Spleen (tissue), 11 donors: ENCODE data around the gene ESRRB. TPM values are rescaled to one million over a fixed set of nuclear protein-coding genes. Genes with fewer than 3 reads are reported as not detected.
"Not testable (repeated sequence)": the region's sequence is repeated elsewhere in the genome, so short reads cannot be mapped to it uniquely, and the experiment has no call there.

Experiments used
- DNase-seq: peaks from one replicate; pipeline ENCODE4 v3.0.0-alpha.2; 2020
- H3K27ac ChIP-seq, 8 donors: fragments of 200-600 bp; sonication (generic) in 7 of 8; 1 replicate in 4 of 8; 2 replicates in 4 of 8; pipeline versions ENCODE4 v1.5.0 to v1.8.0; 2016 to 2021; ENCODE audit warnings: inconsistent platforms in 4 of 8, mild to moderate bottlenecking in 4 of 8, moderate library complexity in 1 of 8
- H3K27me3 ChIP-seq, 7 donors: fragments of 200-600 bp; sonication (generic) in 6 of 7; replicated peaks in 1 of 7; 1 replicate in 4 of 7; 2 replicates in 3 of 7; pipeline versions ENCODE4 v1.5.0 to v1.8.0; 2016 to 2021; ENCODE audit warnings: inconsistent platforms in 3 of 7, mild to moderate bottlenecking in 1 of 7
- H3K36me3 ChIP-seq, 6 donors: fragments of 200-600 bp; sonication (generic) in 5 of 6; 1 replicate in 4 of 6; 2 replicates in 2 of 6; pipeline versions ENCODE4 v1.5.0 to v1.8.0; 2016 to 2021; ENCODE audit warnings: inconsistent platforms in 2 of 6
- H3K4me1 ChIP-seq, 6 donors: fragments of 200-600 bp; sonication (generic) in 5 of 6; 1 replicate in 3 of 6; 2 replicates in 3 of 6; pipeline versions ENCODE4 v1.5.0 to v1.8.0; 2016 to 2021; ENCODE audit warnings: inconsistent platforms in 3 of 6
- H3K4me3 ChIP-seq, 8 donors: fragments of 200-600 bp; sonication (generic) in 7 of 8; 1 replicate in 4 of 8; 2 replicates in 4 of 8; pipeline versions ENCODE4 v1.5.0 to v1.8.0; 2016 to 2021; ENCODE audit warnings: inconsistent platforms in 4 of 8, mild to moderate bottlenecking in 4 of 8, moderate library complexity in 2 of 8
- H3K9me3 ChIP-seq, 8 donors: fragments of 200-600 bp; sonication (generic) in 7 of 8; 1 replicate in 4 of 8; 2 replicates in 4 of 8; pipeline versions ENCODE4 v1.5.0 to v1.8.0; 2016 to 2021; ENCODE audit warnings: inconsistent platforms in 4 of 8
- CTCF ChIP-seq, 11 experiments: fragments of 200-600 bp in 7 of 11; fragments of 450-650 bp in 4 of 11; sonication (generic) in 4 of 11; IDR thresholded peaks in 8 of 11; conservative IDR thresholded peaks in 3 of 11; 1 replicate in 7 of 11; 2 replicates in 4 of 11; pipeline versions ENCODE4 v1.4.0 to v1.8.0; 2016 to 2021; ENCODE audit warnings: antibody characterized with exemption in 11 of 11, inconsistent platforms in 4 of 11, mild to moderate bottlenecking in 1 of 11
- POLR2A ChIP-seq, 3 donors: fragments of 450-650 bp; IDR thresholded peaks; one replicate each; pipeline ENCODE4 v1.5.1; 2017; ENCODE audit warnings: antibody characterized with exemption in 3 of 3, mild to moderate bottlenecking in 1 of 3
- POLR2AphosphoS5 ChIP-seq, 3 donors: sonication (generic); formaldehyde crosslinking; IDR thresholded peaks; one replicate each; pipeline ENCODE4 v1.5.1; 2017; ENCODE audit warnings: antibody characterized with exemption in 3 of 3
- WGBS, 5 donors: extraction: QIAGEN DNeasy Blood & Tissue Kit in 3 of 5; methylation state at CpG; one replicate each; pipeline versions ENCODE4 v1.1.5 to v1.1.7; 2013 to 2018; 5-methylcytosine and 5-hydroxymethylcytosine counted together
- intact Hi-C: fragments of 100-400 bp; cut with DNase I; formaldehyde crosslinking; loops from one replicate; pipeline ENCODE4 v1.15.0; 2023; ENCODE audit warnings: low total_unique reads
- polyA plus RNA-seq, 3 donors: library from polyadenylated mRNA; stranded (reverse); fragments of 200-250 nt; gene quantifications; one replicate each; pipeline ENCODE4 v1.2.1, GENCODE V29; 2013
- total RNA-seq, 7 donors: library from RNA; depleted of rRNA in 3 of 7; stranded (reverse); fragments of >200 nt in 3 of 7; fragmentation: NEBNext Ultra II Directional in 4 of 7; extraction: Animal tissue kit (Norgen Biotek cat#: 25700) in 4 of 7; gene quantifications; one replicate each; pipeline versions ENCODE4 v1.1.0 to v1.2.1, GENCODE V29; 2016 to 2021
- donor health status: healthy with polysubstance abuse.
- donor health status: DM: no; HTN: no; CAD: no; lungs with moderate emphysema.
- donor health status: DM: no; HTN: no; CAD: no.
- donor health status: Bipolar disorder and iron deficiency.
- donor health status: healthy.
- donor health status: DM: no; HTN: no; CAD: no.
- donor health status: DM: yes; HTN: yes; CAD: no.

ESRRB gene
- total and polyA plus RNA-seq, 10 donors = 0.10 to 1.1 (median 0.72) TPM; not detected in 1

- peak; percentile 37 for DNase-seq
- 87 to 94% (median 92%) methylated on average over 15 of the region's 15 CpGs for WGBS, 5 donors
- Histone ChIP-seq H3K36me3 (no peaks in the 10 kb centered on the region), H3K27me3 (peaks cover 0 to 17% (median 0%) of the 10 kb centered on the region in 7 donors), H3K9me3 (no peaks in the 10 kb centered on the region), H3K4me1 (no peaks in the 10 kb centered on the region), H3K4me3 (no peak overlapping the region), H3K27ac (no peak overlapping the region)
- no peak for TF ChIP-seq POLR2AphosphoS5 (IDR thresholded peaks at IDR 0.05)
- no peak for TF ChIP-seq POLR2A (IDR thresholded peaks at IDR 0.05)
- no peak for TF ChIP-seq CTCF (IDR thresholded peaks at IDR 0.05 in 8 of 11, conservative IDR thresholded peaks at IDR 0.05 in 3 of 11)
- intact Hi-C loops = no loop called here
Observed at GRCh38 chr14:76531821-76532318, 155.9 kb downstream of the ESRRB start.

GRCh38 chr14:76536636-76537035, 160.7 kb downstream of the ESRRB start:
- H3K36me3 ChIP-seq, H3K4me3 ChIP-seq, H3K4me1 ChIP-seq, H3K9me3 ChIP-seq, intact Hi-C loops, H3K27ac ChIP-seq, DNase-seq: not testable (repeated sequence)
- WGBS, 5 donors = 92 to 98% (median 94%) methylated on average over 12 to 25 of the region's 25 CpGs
- peaks cover 0 to 14% (median 0%) of the 10 kb centered on the region in 7 donors for H3K27me3 ChIP-seq

- H3K9me3 ChIP-seq = no peaks in the 10 kb centered on the region
- DNase-seq = no peak
- peaks cover 0 to 22% (median 0%) of the 10 kb centered on the region in 7 donors for H3K27me3 ChIP-seq
- TF ChIP-seq POLR2AphosphoS5 (IDR thresholded peaks at IDR 0.05) = no peak
- no peak for TF ChIP-seq POLR2A (IDR thresholded peaks at IDR 0.05)
- no peak for TF ChIP-seq CTCF (IDR thresholded peaks at IDR 0.05 in 8 of 11, conservative IDR thresholded peaks at IDR 0.05 in 3 of 11)
- no peaks in the 10 kb centered on the region for H3K36me3 ChIP-seq
- no peak overlapping the region for H3K4me3 ChIP-seq
- intact Hi-C loops = no loop called here
- peaks cover 0 to 4% (median 0%) of the 10 kb centered on the region in 6 donors for H3K4me1 ChIP-seq
- WGBS, 5 donors = 72 to 80% (median 76%) methylated on average over 10 of the region's 10 CpGs
- no peak overlapping the region for H3K27ac ChIP-seq
Observed at GRCh38 chr14:76537906-76538647, 162.1 kb downstream of the ESRRB start.

GRCh38 chr14:76538648-76539008, 162.7 kb downstream of the ESRRB start:
- intact Hi-C loops = no loop called here
- 47 to 67% (median 61%) methylated on average over 1 of the region's 1 CpG for WGBS, 5 donors
- TF ChIP-seq POLR2A (IDR thresholded peaks at IDR 0.05) (no peak), POLR2AphosphoS5 (IDR thresholded peaks at IDR 0.05) (no peak), CTCF (IDR thresholded peaks at IDR 0.05 in 8 of 11, conservative IDR thresholded peaks at IDR 0.05 in 3 of 11) (no peak)
- no peak overlapping the region for H3K27ac ChIP-seq
- no peak for DNase-seq
- no peaks in the 10 kb centered on the region for H3K9me3 ChIP-seq
- H3K4me3 ChIP-seq = no peak overlapping the region
- peaks cover 0 to 21% (median 0%) of the 10 kb centered on the region in 7 donors for H3K27me3 ChIP-seq
- peaks cover 0 to 4% (median 0%) of the 10 kb centered on the region in 6 donors for H3K4me1 ChIP-seq
- H3K36me3 ChIP-seq = no peaks in the 10 kb centered on the region
